HG03558 (cell line): Measurements from ENCODE around the gene ADAMTSL2.

Experiments used
- ATAC-seq: cut with Tn5 transposase; IDR thresholded peaks from one replicate; pipeline ENCODE4 v1.9.1; 2021; ENCODE audit warnings: moderate number of reproducible peaks; ENCODE audit not compliant: unreplicated experiment; ENCODE audit errors: extremely low read depth

ADAMTSL2 gene

DNA sequence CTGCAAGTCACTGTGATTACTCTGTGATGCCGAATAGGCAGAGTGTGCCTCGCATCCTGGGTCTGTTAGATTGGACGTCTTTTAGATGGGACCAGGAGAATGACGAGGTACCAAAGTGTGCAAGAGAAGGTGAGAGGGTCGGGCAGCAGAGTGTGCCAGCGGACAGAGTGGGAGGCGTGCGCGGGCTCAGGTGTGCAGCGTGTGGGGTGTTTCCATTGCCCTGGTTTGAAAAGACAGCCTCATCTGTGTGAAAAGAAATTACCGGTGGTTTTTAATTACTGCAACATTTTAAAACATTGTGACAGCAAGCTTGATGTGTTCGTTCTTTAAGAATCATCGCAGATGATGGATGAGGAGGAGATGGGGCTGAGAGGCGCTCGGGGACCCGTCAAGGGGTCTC, 78.9 kb downstream of the ADAMTSL2 start:
- ATAC-seq, result no peak

GRCh38 chr9:133614056-133614455, 79.6 kb downstream of the ADAMTSL2 start:
- no peak for ATAC-seq

DNA sequence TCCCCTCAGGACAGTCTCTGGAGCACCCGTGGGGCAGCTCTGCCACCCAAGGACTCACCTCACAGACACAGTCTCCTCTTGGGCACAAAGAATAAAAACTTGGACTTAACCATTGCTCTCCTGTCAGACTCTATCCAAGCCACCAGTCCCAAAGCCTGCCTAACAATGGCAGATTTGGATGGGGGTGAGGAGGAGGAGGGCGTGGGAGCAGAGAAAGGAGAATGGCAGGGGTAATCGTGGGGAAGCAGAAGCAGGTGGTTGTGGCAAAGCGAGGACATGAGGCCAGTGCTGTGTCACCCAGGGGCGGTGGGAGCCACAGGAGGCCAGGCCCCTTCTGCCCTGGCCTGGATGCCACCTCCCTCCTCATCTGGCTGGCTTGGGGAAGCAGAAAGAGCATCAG, 80.2 kb downstream of the ADAMTSL2 start:
- ATAC-seq, result no peak

DNA sequence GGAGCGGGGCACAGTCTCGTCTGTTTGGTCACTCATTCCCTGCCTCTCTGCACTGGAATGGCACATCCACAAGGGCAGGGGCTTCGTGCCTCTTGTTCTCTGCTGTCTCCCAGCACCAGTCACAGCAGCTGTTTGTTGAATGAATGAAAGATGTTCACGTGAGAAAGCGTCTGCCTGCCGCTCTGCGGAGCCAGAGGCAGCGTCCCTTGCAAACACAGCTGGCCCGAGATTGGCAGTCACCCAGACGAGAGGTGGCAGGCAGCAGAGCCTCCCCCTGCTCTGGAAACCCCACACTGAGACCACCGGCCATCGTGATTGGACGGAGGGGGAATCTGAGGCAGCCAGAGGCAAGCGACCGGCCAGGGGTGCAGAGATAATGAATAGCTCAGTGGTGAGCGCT, 80.7 kb downstream of the ADAMTSL2 start:
- no peak for ATAC-seq

- no peak for ATAC-seq
Measured at GRCh38 chr9:133615606-133616188, 81.2 kb downstream of the ADAMTSL2 start.

- no peak for ATAC-seq
Measured at GRCh38 chr9:133616643-133617405, 82.3 kb downstream of the ADAMTSL2 start.

GRCh38 chr9:133618726-133619125, 84.2 kb downstream of the ADAMTSL2 start:
- no peak for ATAC-seq

DNA sequence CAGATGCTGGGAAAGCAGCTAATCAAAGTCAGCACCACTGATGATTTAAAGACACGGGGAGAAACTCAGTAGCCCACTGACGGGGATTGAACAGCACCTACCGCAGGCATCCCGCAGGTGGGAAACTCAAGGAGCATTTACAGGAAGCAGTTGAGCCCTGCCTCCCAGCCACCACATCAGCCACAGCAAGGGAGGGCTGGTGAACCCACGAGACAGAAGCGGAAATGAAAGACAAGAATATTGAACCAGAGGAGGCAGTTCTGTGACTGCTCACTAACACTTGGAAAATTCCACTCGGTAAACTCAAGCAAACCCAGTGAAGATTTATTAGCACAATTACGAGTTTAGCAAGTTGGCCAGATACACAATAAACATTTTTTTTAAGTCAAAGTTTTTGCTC, 85.3 kb downstream of the ADAMTSL2 start:
- ATAC-seq, result no peak

DNA sequence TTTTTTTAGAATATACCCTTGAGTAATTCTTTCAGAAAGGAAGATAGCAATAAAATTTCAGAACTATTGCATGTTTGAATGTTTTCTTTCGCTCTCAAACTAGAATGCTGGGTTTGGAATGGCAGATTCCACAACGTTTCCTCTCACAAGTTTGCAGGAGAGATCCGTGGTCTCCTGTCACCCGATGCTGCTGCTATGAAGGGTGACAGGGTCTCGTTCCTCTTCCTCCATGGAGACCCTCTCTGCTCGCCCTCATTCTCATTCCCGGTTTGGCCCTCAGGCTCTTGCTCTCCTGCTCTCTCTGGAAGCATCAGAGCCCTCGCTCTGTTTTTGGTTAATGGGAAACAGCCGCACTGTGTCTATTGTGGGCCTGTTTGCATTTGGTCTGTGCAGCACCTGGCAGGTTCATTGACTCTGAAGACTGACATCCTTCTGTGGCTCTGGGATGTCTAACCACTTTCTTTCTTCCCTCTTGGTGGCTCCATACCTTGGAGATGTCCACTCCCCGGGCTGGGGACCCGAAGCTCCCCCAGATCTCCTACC, 87.3 kb downstream of the ADAMTSL2 start:
- ATAC-seq, result no peak

GRCh38 chr9:133622555-133622954, 88.1 kb downstream of the ADAMTSL2 start:
- ATAC-seq, result no peak
